ENCODE measurements around the gene RAB31. TPM values are rescaled to one million over a fixed set of nuclear protein-coding genes. Genes with fewer than 3 reads are reported as not detected.
"Not testable (repeated sequence)": the region's sequence is repeated elsewhere in the genome, so short reads cannot be mapped to it uniquely, and the experiment has no call there.

The RAB31 gene
- total RNA-seq, 2 experiments from 2014 or later = 3.5 to 4.9 TPM

- POLR2A ChIA-PET = interaction anchor here (1.8 kb wide), 1 partner anchor 13 kb away, joined by 6 read pairs; the partner anchor contains the start of gene VAPA
- CTCF ChIA-PET = no interaction called here
Measured at GRCh38 chr18:9900699-9901098, 192.6 kb downstream of the RAB31 start.

GRCh38 chr18:9901377-9901776 lies 193.3 kb downstream of the RAB31 start:
- POLR2A ChIA-PET = interaction anchor here (1.8 kb wide), 1 partner anchor 12 kb away, joined by 6 read pairs; the partner anchor contains the start of gene VAPA
- H3K9me3 Mint-ChIP-seq = no peaks in the 10 kb centered on the region
- no peak for DNase-seq
- no peaks in the 10 kb centered on the region for H3K36me3 Mint-ChIP-seq (ENCODE audit: low read depth)
- peaks cover 16% of the 10 kb centered on the region for H3K27me3 Mint-ChIP-seq
- CTCF ChIA-PET = no interaction called here
- no peak overlapping the region for H3K27ac Mint-ChIP-seq
- H3K4me3 Mint-ChIP-seq = no peak overlapping the region
- peaks cover 19% of the 10 kb centered on the region for H3K4me1 Mint-ChIP-seq

More at GRCh38 chr18:9900699-9901098, 192.6 kb downstream of the RAB31 start:
- no peak overlapping the region for H3K27ac Mint-ChIP-seq
- H3K36me3 Mint-ChIP-seq (ENCODE audit: low read depth) = no peaks in the 10 kb centered on the region
- peaks cover 12% of the 10 kb centered on the region for H3K27me3 Mint-ChIP-seq
- H3K4me3 Mint-ChIP-seq = no peak overlapping the region
- peaks cover 19% of the 10 kb centered on the region for H3K4me1 Mint-ChIP-seq
- no peak for DNase-seq
- H3K9me3 Mint-ChIP-seq = no peaks in the 10 kb centered on the region

- Mint-ChIP-seq H3K4me1 (peaks cover 19% of the 10 kb centered on the region), H3K27me3 (peaks cover 22% of the 10 kb centered on the region)
- POLR2A ChIA-PET = interaction anchor here (1.8 kb wide), 1 partner anchor 11 kb away, joined by 6 read pairs; the partner anchor contains the start of gene VAPA
- H3K36me3 Mint-ChIP-seq (ENCODE audit: low read depth); H3K27ac Mint-ChIP-seq; H3K4me3 Mint-ChIP-seq; CTCF ChIA-PET; H3K9me3 Mint-ChIP-seq; DNase-seq: not testable (repeated sequence)
Measured at GRCh38 chr18:9902264-9902663, 194.2 kb downstream of the RAB31 start.

GRCh38 chr18:9902832-9903231 lies 194.7 kb downstream of the RAB31 start:
- Mint-ChIP-seq H3K27ac (no peak overlapping the region), H3K9me3 (no peaks in the 10 kb centered on the region), H3K27me3 (peaks cover 24% of the 10 kb centered on the region), H3K4me3 (no peak overlapping the region), H3K4me1 (peaks cover 17% of the 10 kb centered on the region), H3K36me3 (ENCODE audit: low read depth) (no peaks in the 10 kb centered on the region)
- CTCF ChIA-PET = no interaction called here
- POLR2A ChIA-PET = no interaction called here
- DNase-seq = no peak

- ChIA-PET CTCF (interaction anchor here (0.6 kb wide), 1 partner anchor 13 kb away, joined by 3 read pairs; no protein-coding TSS in a partner anchor), POLR2A (interaction anchor here (1.2 kb wide), 1 partner anchor 10 kb away, joined by 4 read pairs; no protein-coding TSS in a partner anchor)
- Mint-ChIP-seq H3K4me3 (no peak overlapping the region), H3K4me1 (peaks cover 1% of the 10 kb centered on the region), H3K36me3 (ENCODE audit: low read depth) (no peaks in the 10 kb centered on the region), H3K27me3 (peaks cover 42% of the 10 kb centered on the region), H3K27ac (no peak overlapping the region), H3K9me3 (no peaks in the 10 kb centered on the region)
- no peak for DNase-seq
Measured at GRCh38 chr18:9905401-9905922, 197.4 kb downstream of the RAB31 start.

GRCh38 chr18:9906481-9906880 lies 198.4 kb downstream of the RAB31 start:
- Mint-ChIP-seq H3K27me3 (peaks cover 44% of the 10 kb centered on the region), H3K27ac (no peak overlapping the region), H3K36me3 (ENCODE audit: low read depth) (no peaks in the 10 kb centered on the region), H3K4me3 (no peak overlapping the region), H3K4me1 (no peaks in the 10 kb centered on the region), H3K9me3 (no peaks in the 10 kb centered on the region)
- CTCF ChIA-PET = no interaction called here
- no peak for DNase-seq
- POLR2A ChIA-PET = interaction anchor here (1.2 kb wide), 1 partner anchor 9 kb away, joined by 4 read pairs; no protein-coding TSS in a partner anchor

- CTCF ChIA-PET = no interaction called here
- POLR2A ChIA-PET = no interaction called here
- Mint-ChIP-seq H3K27ac (no peak overlapping the region), H3K9me3 (no peaks in the 10 kb centered on the region), H3K4me1 (peaks cover 2% of the 10 kb centered on the region), H3K27me3 (peaks cover 44% of the 10 kb centered on the region), H3K36me3 (ENCODE audit: low read depth) (no peaks in the 10 kb centered on the region), H3K4me3 (no peak overlapping the region)
- no peak for DNase-seq
Measured at GRCh38 chr18:9907867-9908266, 199.8 kb downstream of the RAB31 start.

GRCh38 chr18:9910071-9910470 lies 202.0 kb downstream of the RAB31 start:
- Mint-ChIP-seq H3K4me1 (peaks cover 9% of the 10 kb centered on the region), H3K36me3 (ENCODE audit: low read depth) (no peaks in the 10 kb centered on the region), H3K27ac (no peak overlapping the region), H3K4me3 (no peak overlapping the region), H3K27me3 (peaks cover 38% of the 10 kb centered on the region), H3K9me3 (no peaks in the 10 kb centered on the region)
- CTCF ChIA-PET = no interaction called here
- POLR2A ChIA-PET = no interaction called here
- DNase-seq = no peak

GRCh38 chr18:9910661-9911060 lies 202.6 kb downstream of the RAB31 start:
- ChIA-PET CTCF (no interaction called here), POLR2A (no interaction called here)
- no peaks in the 10 kb centered on the region for H3K9me3 Mint-ChIP-seq

GRCh38 chr18:9911226-9911625 lies 203.1 kb downstream of the RAB31 start:
- ChIA-PET CTCF (no interaction called here), POLR2A (no interaction called here)
- H3K27me3 Mint-ChIP-seq = peaks cover 27% of the 10 kb centered on the region
- no peak overlapping the region for H3K4me3 Mint-ChIP-seq
- peaks cover 20% of the 10 kb centered on the region for H3K4me1 Mint-ChIP-seq
- no peaks in the 10 kb centered on the region for H3K36me3 Mint-ChIP-seq (ENCODE audit: low read depth)
- H3K9me3 Mint-ChIP-seq = no peaks in the 10 kb centered on the region
- no peak for DNase-seq
- H3K27ac Mint-ChIP-seq = no peak overlapping the region

More at GRCh38 chr18:9910661-9911060, 202.6 kb downstream of the RAB31 start:
- no peak overlapping the region for H3K27ac Mint-ChIP-seq
- H3K36me3 Mint-ChIP-seq (ENCODE audit: low read depth) = no peaks in the 10 kb centered on the region
- no peak overlapping the region for H3K4me3 Mint-ChIP-seq
- H3K27me3 Mint-ChIP-seq = peaks cover 32% of the 10 kb centered on the region
- peaks cover 15% of the 10 kb centered on the region for H3K4me1 Mint-ChIP-seq
- DNase-seq = no peak

Other genes starting within 250 kb of the RAB31 start
- 10 to 100 TPM; 56.4 to 56.7 TPM for gene RALBP1, start 232.8 kb upstream of the RAB31 start, total RNA-seq
- gene PPP4R1, start 93.7 kb upstream of the RAB31 start, total RNA-seq = 10 to 100 TPM; 54.0 to 59.7 TPM
- under 1 TPM in 1 of 2 experiments, not detected in 1; 0.30 TPM for gene TXNDC2, start 177.7 kb downstream of the RAB31 start, total RNA-seq
- gene VAPA, start 205.7 kb downstream of the RAB31 start, total RNA-seq = 100 to 1,000 TPM; 132 to 142 TPM